GM18526 (cell line): ENCODE data around the gene SNX12.
A peak's percentile ranks its signal among the peaks of the same experiment; 100 is the strongest.

ENCODE experiments used
- POLR2A ChIP-seq: IDR thresholded peaks from 3 replicates; pipeline ENCODE4 v1.6.1; 2011; ENCODE audit not compliant: insufficient read length; ENCODE audit errors: extremely low read depth

The SNX12 gene

DNA sequence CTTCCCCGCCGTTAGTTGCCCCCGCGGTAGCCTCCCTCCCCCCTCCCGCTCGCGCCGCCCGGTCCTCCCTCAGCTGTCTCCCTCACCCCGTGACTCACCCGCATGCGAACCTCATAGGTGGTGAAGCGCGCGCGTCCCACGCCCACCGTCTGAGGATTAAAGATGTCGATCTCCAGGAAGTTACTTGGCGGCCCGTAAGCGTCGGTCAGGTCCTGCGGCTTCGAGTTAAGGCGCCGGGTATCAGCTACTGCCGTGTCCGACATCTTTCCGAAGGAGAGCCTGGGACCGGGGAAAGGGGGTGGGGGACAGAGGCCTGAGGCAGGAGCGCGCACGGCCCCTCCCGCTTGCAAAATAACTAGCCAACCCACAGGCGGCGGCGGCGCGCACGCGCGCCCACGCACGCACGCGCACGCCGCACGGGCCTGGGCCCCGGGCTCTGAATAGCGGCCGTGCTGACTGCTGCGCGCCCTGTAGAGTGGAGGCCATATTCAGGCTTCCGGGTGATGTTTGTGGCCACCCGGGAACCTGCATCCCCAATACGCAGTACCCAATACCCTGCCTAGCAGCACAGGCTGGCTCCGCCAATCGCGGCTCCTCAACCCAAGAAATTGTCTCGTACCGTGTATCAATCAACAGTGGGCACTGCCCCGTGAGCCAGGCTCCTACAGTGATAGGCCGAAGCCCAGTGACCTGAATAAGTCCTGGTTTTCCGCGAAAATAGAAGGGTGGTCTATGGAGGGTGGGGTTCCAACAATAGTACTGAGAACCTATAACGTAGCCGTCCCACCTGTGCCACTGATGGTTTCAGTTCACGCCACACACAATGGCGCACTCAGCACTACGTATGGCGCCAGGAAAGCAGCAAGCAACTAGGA, at the start of gene SNX12:
TSS of gene SNX12 (minus strand) at position 291 of the 875 bp plus-strand sequence. CDS start at position 263, 28 bp downstream.
- TF ChIP-seq POLR2A, result peak; percentile 59

DNA sequence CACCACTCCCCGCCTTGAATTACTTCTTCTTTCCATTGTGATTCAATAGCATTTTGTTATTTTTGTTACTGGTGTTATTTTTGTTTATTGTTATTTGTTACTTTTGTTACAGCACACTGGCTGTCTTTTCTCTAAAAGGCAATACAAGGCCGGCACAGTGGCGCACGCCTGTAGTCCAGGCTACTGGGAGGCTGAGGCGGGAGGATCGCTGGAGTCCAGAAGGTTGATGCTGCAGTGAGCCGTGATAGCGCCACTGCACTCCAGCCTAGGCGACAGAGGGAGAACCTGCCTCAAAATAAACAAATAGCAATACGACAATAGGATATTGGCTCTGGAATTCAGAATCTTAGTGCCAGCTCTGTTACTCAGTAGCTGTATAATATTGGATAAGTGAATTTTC, 49.2 kb upstream of the SNX12 start:
- TF ChIP-seq POLR2A, result no peak

DNA sequence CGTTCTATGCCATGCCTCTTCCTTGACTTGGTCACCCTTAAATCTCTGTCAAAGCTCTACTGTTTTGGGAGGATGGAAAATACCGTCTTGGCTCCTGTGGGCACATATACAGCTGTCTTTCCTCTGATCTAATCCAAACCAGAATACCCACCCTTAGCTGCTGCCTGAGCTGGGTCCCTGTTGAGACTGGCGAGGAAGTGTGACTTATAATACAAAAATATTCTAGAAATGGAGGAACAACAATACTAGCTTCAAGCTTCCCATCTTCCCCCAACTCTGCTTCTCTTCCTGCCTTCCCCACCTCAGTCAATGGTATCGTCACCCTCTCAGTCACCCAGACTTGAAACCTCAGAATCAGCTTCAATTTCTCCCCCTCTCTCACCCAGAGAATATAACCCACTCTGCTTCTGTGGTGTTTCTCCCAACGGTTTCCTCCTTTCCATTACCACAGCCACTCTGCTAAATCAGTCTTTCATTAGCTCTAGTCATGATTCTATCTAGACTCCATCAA, 43.8 kb upstream of the SNX12 start:
- TF ChIP-seq POLR2A, result no peak

DNA sequence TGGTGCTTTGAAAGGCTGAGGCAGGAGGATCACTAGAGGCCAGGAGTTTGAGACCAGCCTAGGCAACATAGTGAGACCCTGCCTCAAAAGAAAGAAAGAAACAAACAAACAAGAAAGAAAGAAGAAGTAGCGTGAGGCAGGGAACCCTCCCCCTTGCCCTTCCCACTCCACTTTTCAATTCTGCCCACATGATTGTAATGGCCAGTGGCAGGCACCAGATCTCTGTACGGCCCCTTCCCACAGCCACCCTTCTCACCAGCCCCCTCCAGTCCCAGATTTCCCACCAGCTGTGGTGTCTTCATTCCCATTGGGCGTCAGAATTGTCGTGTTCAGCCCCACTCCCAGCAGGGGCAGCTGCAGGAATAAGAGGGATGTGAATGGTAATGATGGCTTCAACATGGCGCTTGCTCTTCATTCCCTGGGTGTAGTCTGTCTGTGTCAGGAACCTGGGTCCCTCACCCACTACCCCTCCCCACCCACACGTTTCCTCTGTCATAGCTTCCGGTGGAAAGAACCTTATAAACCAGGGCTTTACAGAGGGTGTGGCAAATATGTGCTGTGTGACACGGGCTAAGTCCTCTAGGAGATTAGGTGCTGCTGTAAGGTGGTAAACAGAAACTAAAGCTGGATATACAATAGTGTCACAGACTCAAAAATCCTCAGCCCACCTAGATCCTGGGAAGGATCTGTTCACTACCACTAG, 43.2 kb upstream of the SNX12 start, which contains the start of gene IL2RG:
TSS of gene IL2RG (minus strand) at position 437 of the 703 bp plus-strand sequence. CDS start at position 399, 38 bp downstream.
- peak; percentile 75 for TF ChIP-seq POLR2A

DNA sequence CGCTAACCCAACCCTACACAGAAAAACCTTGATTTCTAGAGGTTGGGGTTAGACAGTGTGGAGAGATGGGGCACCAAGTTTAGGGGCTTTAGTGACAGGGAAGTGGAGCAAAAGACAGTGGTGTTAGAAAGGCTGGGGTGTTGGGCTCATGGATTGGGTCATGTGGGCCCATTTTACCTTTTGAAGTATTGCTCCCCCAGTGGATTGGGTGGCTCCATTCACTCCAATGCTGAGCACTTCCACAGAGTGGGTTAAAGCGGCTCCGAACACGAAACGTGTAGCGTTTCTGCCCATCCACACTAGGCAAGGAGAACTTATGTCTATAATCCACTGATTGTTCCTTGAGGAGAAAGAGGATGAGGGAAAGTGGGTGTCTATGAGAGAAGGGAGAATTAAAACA, 40.9 kb upstream of the SNX12 start:
- TF ChIP-seq POLR2A, result no peak

DNA sequence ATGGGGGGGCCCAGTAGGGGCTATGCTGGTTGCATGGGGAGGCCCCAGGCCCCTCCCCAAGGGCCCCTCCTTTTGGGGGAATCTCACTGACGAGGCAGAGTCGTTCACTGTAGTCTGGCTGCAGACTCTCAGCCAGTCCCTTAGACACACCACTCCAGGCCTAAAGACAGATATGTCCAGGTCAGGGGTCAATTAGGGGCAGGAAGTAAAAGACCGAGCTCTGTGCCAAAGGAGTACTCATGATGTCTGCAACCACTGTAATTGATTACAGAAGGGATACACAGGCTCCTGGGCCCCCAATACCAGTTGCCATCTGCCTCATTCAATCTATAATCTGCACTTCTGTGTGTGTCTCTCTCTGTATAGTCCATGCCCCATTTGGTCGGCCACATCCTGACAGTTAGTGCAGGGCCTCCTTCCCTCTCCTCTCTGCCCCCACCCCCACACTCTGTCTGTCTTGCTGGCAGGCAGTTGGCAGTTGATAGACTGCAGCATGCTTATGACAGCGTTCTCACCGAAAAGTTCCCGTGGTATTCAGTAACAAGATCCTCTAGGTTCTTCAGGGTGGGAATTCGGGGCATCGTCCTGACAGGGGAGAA, 39.7 kb upstream of the SNX12 start:
- TF ChIP-seq POLR2A, result no peak

DNA sequence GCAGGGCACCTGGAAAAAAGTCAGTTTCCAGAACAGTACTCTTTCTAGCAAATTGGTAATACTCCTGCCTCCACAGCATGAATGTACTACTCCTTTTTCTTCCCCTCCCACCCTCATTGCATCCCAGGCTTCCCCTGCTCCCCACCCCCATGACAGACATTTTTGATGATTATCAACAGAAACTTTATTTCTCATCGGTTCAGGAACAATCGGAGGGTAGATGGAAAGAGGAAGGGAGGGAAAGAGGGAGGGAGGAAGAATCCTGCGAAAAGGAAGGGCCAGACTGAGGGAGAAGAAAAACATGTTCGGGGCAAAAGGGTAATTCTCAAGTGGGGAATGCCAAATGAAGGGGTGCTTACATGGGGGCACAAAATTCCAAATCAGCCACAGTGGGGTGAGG, 39.1 kb upstream of the SNX12 start:
- no peak for TF ChIP-seq POLR2A

DNA sequence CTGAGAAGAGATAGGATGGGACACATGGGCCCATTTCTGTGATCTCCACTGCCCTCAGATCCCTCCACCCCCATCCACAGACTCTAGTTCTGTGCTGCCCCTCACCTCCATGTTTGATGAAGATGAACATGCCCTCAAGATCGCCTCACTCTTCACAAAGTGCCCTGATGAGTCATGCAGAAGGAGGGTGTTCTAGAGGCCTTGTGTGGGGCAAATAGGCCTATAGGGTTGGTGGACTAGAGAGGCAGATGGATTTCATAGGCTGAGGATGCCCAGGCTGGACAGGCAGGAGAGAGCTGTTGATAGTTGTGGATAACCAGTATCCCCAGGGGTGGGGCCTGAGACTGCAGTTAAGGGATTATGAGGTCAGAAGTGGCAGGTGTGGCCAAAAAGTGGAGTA, 38.3 kb upstream of the SNX12 start, which contains the start of gene CXorf65:
TSS of gene CXorf65 (minus strand) at position 314 of the 400 bp plus-strand sequence. CDS start at position 130, 184 bp downstream.
- TF ChIP-seq POLR2A, result no peak

DNA sequence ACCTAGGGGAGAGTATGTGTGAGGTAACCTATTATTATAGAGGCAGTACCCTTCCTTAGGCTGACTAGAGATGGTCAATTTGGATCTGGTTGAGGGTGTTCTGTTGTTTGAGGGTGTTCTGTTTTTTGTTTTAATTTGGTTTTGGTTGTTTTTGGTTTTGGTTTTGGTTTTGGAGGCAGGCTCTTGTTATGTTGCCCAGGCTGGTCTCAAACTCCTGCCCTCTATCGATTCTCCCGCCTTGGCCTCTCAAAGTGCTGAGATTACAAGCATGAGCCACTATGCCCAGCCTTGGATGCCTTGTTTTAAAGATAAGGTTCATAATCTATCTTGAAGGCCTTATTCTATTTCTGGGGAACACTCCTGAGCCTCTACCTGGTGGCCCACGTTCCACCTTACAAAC, 37.5 kb upstream of the SNX12 start:
- TF ChIP-seq POLR2A, result no peak

DNA sequence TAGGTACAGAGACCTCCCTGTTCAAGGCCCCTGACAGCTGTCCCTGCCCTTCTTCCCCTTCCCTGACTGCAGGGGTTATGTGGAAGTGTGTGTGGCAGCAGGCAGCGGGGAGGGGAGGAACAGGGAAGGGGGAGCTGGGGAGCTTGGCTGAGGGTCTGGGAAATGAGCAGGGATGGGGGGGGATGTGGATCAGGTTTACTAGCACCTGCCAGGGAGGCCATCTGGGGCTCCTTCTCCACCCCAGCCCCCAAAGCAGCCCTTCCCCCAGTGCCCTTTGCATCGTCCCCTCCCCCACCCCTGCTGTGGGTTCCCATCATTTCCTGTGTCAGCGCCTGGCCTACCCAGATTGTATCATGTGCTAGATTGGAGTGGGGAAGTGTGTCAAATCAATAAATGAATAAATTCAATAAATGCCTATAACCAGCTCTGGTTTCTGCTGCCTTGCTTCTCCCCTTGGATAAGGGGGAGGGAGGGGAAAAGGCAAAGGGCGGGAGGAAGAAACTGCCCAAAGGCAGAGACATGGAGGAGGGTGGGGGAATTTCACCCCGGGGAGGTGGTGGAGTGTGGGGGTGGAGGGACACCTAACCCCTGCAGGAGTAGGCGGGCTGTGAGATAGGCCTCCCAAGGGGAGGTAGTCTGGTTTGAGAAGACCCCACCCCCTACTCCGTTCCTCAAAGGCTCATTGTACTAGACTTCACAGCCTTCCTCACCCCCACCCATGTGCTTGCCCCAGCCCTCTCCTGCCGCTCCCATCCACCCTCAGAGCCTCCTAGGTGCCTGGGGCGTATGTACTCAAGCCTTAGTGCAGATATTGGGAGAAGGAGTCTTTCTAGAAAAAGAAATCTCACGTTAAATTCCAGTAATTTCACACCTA, 35.2 kb upstream of the SNX12 start:
- TF ChIP-seq POLR2A, result peak; percentile 31

DNA sequence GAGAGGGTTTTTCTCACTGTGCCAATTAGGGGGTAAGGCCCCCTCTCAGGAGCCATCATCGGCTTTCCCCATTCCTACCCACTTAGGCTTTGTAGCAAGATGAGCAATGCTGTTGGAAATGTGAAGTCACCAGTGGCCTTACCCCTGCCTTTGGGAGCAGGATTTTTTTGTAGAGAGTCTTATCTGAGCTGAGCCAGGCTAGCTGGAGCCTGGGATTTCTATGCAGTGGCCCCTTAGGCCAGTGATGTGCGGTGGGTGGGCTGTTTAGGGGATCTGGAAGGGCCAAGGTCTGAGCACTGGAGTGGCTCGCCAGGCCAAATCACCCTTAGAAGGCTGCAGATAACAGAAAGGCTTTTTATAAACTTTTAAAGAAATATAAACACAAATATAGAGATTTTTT, 34.2 kb upstream of the SNX12 start:
- TF ChIP-seq POLR2A, result no peak

DNA sequence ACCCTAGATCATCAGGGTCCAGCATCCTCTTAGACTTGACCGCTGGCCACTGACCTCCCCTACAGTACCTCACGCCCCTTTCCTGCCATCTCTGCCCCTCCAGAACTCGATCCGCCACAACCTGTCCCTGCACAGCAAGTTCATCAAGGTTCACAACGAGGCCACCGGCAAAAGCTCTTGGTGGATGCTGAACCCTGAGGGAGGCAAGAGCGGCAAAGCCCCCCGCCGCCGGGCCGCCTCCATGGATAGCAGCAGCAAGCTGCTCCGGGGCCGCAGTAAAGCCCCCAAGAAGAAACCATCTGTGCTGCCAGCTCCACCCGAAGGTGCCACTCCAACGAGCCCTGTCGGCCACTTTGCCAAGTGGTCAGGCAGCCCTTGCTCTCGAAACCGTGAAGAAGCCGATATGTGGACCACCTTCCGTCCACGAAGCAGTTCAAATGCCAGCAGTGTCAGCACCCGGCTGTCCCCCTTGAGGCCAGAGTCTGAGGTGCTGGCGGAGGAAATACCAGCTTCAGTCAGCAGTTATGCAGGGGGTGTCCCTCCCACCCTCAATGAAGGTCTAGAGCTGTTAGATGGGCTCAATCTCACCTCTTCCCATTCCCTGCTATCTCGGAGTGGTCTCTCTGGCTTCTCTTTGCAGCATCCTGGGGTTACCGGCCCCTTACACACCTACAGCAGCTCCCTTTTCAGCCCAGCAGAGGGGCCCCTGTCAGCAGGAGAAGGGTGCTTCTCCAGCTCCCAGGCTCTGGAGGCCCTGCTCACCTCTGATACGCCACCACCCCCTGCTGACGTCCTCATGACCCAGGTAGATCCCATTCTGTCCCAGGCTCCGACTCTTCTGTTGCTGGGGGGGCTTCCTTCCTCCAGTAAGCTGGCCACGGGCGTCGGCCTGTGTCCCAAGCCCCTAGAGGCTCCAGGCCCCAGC, 32.7 kb upstream of the SNX12 start:
- TF ChIP-seq POLR2A, result no peak

DNA sequence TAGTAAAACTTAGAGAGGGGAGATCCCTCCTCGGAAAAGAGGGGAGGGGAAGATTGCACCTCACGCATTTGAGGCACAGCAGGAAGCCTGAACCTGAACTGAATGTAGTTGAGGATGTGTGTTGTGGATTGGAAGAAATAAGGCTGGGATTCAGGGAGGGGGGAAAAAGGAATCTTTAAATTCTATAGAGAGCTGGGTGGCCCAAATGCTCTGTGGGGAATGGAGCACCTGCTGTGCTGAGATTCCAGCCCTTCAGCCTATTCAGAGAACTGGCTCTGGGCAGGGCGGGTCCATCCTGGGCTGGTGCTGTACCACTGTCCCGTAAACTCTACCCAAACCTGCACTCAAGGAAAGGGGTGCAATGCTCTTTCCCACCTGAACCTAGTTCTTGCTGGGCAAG, 31.6 kb upstream of the SNX12 start:
- TF ChIP-seq POLR2A, result no peak
